Germinal center (tissue), 1 donor: ENCODE measurements around the gene CYP3A5.
"Not testable (repeated sequence)": the region's sequence is repeated elsewhere in the genome, so short reads cannot be mapped to it uniquely, and the experiment has no call there.

Experiments
- DNase-seq: peaks from one replicate; pipeline ENCODE4 v3.0.0; 2012; ENCODE audit warnings: mixed read lengths, low spot score

CYP3A5 gene

DNA sequence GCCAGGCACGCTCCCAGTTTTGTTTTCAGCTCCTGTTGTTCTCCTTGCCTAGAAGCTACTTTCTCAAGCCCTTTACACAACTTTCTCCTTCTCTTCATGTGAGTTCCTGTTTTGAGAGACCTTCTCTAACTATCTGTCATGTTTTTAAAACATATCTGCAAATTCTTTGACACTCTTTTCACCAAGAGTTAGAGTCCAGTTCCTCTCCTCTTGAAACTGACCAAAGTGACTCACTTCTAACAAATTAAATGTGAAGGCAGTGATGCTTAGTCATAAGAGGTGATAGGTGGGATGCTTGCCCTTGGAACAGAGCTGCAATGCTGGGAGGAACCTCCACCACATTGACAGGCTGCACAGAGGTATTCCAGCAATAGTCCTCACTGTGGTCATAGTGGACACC is 37.8 kb downstream of the CYP3A5 start:
- DNase-seq, result no peak

DNA sequence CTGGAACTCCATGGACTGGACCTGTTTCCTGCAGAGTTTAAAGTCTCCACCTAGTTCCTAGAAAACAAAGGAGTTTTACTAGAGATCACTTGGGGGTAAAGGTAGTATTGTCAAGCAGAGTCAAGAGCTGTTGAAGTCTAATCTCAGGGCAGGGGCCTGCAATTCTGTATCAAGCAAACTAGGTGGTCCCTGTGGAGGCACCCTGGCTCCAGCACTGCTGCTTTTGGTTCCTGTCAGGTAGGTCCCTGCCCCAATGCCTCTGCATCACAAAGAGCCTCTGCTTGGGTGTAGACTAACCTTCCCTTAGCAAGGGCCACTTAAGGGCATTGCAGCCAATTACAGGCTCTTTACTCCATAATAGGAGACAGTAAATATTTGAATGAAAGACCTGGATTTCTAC is 40.5 kb downstream of the CYP3A5 start:
- no peak for DNase-seq

DNA sequence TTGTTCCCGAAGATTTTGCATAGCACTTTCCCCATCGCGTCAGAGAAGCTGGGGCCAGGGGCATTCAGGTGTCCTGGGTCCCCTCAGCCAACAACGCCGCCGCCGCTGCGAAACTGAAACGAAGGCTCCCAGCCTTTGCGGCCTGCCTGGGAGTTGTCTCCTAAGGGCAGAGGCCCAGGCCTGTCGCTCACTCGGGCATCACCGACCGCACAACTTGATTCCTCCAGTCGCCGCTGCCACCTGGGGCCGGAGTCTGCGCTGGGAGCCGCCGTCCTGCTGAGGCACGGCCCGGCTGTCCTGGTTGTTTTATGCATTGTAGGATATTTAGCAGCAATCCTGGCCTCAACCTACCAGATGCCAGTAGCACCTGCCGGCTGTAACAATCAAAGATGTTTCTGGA is 41.1 kb downstream of the CYP3A5 start:
- DNase-seq, result no peak

DNA sequence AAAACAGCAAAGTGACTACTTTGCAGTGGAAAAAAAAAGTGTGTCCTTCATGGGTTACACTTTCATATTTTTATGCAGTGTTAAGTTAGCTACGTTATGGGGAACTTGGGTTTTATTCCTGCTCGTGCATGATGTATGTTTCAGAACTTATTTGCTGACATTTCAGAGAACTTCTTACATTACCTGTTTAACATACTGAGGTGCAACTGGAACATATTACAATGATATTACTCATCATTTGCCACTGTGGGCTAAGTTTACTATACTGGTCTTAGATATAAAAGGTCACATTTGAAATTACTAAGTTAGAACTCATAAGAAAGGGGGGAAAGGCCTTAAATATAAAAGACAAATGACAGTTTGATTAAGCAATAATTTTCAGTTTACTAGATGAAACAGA is 42.4 kb downstream of the CYP3A5 start:
- DNase-seq, result not testable (repeated sequence)

DNA sequence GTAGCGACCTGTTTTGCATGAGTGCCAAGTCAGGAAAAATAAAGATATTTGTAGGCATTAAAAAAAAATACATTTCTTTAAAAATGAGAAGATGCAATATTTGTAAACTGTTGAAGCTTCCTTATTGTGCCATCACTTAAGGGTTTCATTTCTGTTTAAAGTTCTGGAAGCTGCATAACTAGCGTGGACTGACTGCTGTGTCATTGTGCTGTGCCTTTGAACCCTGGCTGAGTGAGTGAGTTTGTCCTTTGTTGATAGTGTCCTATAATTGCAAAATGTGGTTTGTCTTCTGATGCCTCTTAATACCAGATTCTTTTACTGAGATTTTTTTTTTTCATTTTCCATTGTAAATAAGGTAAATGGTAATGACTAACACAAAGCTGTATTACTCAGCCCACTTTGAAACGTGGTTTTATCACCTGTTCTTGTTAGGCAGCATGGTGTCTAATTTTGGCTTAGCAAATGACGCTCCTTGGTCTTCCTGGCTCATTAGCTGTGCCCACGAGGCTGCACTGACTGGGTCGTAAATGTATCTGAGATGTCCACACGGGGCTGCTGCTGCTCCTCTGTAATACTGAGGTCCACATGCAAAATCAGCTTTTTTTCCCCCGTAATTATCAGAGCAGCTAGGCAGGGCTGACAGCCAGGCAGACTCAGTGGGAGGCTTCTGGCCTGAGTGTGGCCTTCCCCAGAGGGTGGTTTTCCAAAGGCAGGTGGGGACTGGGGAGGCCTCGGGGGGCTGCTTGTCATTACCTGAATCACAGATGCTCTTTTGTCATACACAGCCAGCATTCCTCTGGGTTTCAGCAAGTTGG is 48.3 kb downstream of the CYP3A5 start:
- DNase-seq, result no peak

DNA sequence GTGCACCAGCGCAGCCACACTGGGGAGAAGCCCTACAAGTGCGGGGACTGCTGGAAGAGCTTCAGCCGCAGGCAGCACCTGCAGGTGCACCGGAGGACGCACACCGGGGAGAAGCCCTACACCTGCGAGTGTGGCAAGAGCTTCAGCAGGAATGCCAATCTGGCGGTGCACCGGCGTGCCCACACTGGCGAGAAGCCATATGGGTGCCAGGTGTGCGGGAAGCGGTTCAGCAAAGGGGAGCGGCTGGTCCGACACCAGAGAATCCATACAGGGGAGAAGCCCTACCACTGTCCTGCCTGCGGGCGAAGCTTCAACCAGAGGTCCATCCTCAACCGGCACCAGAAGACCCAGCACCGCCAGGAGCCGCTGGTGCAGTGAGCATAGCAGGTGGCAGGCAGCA is 50.2 kb downstream of the CYP3A5 start:
- no peak for DNase-seq

DNA sequence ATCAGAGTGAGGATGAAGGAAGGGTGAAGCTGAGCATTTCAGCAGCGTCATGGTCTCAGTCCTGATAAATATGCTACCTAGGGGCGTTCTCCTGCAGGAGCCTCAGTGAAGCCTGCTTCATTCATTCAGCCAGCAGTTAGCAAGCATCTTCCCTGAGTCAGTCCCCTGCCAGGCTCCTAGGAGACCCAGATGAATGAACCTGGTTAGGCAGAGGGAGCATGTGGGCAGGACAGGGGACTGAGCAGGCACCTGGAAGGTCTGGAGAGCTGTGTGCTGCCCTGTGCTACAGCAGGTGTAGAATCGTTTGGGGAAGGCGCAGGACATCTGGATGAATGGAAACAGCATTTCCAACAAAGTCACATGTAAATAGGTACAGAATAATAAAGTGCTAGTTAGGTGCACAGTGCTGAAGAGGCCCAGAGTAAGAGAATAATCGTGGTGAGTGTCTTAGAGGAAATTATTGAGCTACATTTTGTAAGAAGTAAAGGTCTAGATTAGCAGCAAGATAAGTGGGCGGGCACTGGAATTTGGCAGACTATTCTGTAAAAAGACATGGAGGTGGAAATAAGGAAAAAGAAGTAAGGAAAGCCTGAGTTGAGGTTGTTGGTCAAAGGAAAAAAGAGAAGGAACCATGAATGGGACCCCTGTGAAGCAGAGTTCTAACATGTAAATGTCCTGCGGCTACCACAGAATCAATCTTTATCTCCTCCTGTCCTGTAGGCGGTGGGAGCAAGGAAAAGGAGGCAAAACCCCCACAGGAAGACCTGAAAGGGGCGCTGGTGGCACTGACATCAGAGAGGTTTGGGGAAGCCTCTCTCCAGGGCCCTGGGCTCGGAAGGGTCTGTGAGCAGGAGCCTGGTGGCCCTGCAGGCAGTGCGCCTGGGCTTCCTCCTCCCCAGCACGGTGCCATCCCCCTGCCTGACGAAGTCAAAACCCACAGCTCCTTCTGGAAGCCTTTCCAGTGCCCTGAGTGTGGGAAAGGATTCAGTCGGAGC is 51.0 kb downstream of the CYP3A5 start:
- DNase-seq, result no peak

DNA sequence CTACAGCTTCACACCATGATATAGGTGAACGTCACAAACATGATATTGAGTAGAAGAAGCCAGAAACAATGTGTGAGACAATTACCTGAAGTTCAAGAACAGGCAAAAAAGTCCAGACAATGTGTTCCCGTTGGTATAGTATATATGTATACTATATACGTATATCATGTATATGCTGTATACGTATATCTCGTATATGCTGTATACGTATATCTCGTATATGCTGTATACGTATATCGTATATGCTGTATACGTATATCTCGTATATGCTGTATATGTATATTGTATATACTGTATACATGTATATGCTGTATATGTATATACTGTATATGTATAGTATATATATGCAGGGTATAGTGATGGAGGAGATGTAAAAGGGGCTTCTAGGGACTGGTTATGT is 52.3 kb downstream of the CYP3A5 start:
- DNase-seq, result no peak

DNA sequence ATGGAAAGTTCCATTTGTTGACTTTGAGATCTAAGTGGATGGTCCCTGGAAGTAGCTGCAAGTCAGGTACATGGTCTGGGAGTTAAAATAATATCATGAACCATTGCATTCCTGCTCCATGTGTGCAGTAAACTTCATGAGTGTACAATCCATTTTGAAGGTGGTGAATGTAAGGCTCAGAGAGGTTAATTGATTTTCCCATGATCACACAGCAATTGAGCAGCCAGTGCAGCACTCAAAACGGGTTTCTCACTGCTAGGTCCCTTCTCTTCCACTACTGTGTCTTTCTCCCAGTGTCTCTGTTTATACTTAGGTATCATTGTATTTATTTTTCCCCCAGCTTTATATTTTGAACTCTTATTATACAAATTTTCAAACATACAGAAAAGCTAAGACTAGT is 53.1 kb downstream of the CYP3A5 start:
- no peak for DNase-seq

DNA sequence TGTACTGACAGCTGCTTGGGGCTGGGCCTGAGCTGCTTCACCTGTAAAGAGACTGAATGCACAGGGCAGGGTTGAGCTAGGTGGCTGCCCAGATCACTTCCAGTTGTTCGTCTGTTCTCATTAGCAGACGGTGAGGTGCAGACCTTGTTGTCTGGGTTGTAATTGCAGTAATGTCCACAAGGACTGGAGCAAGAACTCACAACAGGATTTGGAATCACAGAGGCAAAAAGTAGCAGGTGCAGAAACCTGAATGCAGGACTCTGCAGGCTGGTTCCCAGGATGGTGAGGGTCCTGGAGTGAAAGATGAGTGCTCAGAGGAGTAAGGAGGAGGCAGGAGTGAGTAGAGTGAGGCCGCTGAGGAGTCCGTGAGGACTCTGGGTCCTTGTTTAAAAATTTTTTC is 53.8 kb downstream of the CYP3A5 start:
- no peak for DNase-seq

DNA sequence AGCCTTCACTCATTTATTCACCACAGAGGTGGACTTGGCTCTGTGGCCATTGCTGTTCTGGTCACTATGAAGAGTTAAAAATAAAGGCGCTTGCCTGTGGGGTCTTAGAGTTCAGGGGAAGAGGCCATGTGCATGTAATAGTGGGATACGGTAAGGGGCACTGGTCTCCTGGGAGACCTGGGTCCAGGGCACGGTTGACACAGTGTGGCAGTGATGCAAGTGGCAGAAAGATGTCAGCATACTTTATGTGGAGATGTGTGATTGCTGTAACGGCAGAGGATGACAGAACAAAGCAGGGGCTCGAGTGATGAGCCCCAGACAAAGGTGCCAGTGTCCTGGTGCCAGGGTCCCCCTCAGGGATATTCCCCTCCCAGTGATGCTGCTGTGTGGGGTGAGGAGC is 54.5 kb downstream of the CYP3A5 start:
- no peak for DNase-seq

DNA sequence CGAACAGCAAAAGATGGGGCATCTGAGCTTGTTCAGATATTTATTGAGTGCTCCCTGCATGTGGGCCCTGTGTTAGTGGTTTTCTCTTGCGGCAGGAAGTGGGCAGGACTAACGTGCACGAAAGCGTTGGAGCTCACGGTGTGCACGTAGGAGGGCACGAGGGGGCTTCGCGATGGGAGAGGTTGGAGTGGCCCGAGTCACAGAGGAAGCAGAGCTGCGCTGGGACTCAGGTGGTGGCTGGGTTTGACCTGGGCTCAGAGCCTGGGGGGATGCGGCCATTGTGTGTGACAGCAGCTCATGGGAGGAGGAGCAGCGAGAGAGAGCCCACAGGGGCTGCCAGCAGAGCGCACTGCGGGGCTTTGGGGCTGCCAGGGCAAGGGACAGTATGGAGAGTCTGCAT is 55.3 kb downstream of the CYP3A5 start:
- DNase-seq, result no peak

DNA sequence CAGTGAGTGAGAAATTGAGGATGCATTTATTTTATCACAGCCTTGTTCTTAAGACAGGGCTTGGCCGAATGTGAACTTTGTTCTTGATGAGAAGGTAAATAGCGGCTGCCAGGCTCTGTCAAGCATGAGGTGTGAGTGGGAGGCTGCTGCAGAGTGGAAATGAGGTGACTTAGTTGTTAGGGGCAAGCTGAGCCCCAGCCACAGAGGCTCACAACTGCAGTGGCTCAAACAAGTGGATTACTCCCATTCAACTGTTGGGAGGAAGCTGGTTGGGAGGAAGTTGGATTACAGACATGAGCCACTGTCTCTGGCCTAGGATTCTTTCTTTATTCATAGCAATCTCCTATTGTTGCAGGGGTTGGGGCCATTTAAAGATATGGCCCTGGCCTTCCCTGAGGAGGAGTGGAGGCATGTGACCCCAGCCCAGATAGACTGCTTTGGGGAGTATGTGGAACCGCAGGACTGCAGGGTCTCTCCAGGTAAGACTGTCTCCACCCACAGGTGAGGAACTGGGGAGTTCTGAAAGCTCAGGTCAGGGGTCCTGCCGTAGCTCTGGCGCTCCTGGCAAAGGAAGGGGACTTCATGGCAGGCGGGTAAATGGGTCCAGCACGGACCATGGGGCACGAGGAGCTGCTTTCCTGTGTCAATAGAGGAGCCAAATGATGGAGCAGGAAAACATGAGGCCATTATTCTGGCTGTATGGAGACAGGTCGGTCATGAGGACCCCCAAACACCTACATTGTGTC is 55.9 kb downstream of the CYP3A5 start:
- DNase-seq, result no peak

DNA sequence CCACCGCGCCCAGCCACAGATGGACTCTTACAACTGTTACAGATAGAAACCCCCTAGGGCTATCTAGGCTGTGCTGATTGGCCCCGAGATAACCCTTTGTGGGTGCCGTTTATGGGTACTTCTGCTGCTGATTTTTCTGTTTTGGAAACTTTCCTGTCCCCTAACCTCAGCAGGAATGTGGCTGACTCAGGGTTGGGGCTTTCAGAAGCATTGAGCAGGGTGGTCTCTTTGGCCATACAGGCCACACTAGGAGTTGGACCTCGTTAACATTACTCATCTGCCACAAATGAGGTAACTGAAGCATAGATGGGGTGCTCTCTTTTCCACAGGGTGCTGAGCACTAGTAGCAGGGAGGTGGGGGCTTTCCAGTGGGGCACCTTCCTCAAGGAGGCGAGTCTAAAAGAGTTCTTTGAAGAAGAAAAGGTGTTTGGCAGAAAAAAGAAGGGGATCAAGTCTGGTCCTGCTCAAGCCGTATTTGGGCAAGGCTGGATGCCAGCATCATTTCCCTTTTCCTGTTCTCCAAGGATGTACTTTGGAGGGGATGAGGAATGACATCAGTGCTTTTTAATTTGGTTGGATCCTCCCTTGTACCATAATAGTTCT is 56.6 kb downstream of the CYP3A5 start:
- DNase-seq, result no peak

DNA sequence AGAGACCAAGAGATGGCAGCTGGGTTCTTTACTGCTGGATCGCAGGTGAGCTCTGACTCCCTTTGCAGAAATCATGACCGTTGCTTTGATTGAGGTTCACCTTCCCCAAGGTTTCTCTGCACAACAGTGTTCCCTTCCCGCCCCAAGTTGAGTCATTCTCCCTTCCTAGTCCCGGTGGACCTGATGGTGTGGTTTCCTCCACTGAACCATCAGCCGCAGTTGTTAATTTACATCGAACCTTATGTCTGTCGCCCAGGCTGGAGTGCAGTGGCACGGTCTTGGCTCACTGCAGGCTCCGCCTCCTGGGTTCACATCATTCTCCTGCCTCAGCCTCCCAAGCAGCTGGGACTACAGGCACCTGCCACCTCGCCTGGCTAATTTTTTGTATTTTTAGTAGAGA is 57.2 kb downstream of the CYP3A5 start:
- DNase-seq, result no peak

DNA sequence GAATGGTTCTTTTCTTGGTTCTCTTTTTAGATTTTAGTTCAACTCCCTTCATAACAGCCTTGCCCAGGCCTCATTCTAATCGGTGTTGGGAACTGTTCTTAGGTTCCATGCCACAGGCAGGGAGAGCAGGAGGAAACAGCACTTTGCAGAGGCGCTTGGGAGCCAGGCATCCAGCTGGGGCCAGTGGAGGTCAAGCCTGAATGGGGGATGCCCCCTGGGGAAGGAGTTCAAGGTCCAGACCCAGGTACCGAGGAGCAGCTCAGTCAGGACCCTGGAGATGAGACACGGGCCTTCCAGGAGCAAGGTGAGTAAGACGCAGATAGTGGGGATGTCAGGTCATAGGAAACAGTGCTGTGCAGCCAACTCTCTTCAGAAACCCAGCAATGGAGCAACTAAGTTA is 58.5 kb downstream of the CYP3A5 start:
- no peak for DNase-seq

DNA sequence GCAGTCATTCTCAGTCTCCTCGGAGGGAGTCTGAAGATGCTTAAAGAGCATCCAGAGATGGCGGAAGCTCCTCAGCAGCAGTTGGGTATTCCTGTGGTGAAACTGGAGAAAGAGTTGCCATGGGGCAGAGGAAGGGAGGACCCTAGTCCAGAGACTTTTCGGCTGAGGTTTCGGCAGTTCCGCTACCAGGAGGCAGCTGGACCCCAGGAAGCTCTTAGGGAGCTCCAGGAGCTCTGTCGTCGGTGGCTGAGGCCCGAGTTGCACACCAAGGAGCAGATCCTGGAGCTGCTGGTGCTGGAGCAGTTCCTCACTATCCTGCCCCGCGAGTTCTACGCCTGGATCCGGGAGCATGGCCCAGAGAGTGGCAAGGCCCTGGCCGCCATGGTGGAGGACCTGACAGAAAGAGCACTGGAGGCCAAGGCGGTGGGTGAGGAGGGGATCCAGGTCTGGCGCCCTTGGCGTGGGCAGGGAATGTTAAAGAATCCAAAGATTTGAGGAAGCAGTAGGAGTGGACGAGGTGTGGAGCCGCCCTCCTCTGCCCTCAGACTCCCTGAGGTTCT is 60.1 kb downstream of the CYP3A5 start:
- DNase-seq, result no peak

DNA sequence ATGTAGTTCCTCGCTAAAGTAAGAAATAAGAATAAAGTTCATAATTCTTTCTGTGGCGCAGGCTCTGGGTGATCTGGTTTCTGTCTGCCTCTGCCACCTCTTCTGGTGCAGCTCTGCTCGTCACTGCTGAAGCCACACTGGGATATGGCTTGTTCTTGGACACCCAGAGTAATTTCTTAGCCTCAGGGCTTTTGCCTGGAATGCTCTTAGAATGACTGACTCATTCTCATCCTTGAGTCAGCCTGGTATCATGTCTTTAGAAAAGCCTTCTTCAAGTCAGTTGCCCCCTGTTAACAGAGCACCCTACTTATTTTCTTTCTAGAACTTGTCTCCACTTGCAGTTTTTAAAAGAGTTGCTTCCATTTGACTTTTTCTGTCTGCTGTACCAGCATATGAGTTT is 61.1 kb downstream of the CYP3A5 start:
- no peak for DNase-seq

DNA sequence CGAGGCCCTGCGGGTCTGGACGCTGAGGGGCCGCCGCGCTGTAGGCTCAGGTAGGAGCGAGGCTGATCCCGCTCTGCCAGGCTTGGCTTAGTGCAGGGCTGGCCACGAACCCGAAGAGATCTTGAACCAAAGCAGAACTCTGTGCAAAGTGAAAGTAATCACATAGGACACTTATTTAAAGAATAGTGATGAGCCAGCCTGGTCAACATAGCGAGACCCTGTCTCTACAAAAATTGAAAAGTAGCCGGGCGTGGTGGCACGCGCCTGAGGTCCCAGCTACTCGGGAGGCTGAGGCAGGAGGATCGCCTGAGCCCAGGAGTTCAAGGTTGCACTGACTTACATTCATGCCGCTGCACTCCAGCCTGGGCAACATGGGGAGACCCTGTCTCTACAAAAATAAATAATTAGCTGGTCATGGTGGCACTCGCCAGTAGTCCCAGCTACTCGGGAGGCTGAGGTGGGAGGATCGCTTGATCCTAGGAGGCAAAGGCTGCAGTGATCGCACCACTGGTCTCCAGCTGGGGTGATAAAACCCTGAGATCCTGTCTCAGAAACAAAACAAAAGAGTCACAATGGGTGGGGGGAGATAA is 62.5 kb downstream of the CYP3A5 start:
- no peak for DNase-seq

DNA sequence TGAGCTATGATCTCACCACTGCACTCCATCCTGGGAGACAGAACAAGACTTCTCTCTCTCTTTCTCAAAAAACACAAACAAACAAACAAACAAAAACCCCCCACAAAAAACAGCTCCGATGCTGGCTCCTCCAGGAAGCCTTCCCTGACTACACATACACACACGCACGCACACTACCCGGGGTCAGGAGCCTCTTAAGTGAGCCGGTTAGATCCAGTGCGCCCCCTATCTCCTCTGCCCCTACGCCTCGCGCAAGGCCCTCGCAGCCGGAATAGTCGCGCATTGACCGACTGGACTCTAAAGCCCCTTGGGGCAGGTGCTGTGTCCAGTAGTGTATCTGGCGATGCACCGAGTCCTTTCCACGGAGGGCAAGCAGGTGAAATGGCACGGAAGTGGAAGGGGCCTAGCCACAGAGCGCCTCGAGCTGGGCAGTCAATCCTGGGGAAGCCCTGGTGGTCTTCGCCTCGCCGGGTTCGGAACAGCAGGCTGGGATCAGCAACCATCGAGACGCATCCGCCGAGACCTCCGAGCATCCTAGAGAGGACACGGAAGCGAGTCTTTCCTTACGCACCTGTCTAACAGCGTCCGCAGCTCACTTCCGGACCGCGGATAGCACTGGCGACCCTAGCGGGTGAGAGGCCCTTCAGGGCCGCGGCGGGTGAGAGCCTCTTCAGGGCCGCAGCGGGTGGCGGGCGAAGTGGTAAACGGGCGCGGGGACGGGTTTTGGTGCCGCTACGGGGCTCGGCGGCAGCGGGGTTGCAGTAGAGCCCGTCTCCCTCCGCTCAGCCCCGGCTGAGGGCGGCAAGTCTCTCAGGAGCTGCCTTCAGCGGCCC is 63.2 kb downstream of the CYP3A5 start, which contains the start of gene ZSCAN25:
ZSCAN25 (plus strand) TSS at position 588 of the 833 bp plus-strand sequence. CDS start 2,661 bp downstream, outside the sequence.
- peak; percentile 92 for DNase-seq
